Esophagus mucosa (tissue), 1 donor: ENCODE results near the gene AMER2. TPM values are rescaled to one million over a fixed set of nuclear protein-coding genes. Genes with fewer than 3 reads are reported as not detected.
"Not testable (repeated sequence)": the region's sequence is repeated elsewhere in the genome, so short reads cannot be mapped to it uniquely, and the experiment has no call there.

Source experiments
- ATAC-seq: fragments of 200-7000 bp; cut with Tn5 transposase; one replicate; pipeline ENCODE4 v1.9.1; 2020
- total RNA-seq: library from RNA; stranded (reverse); gene quantifications from one replicate; pipeline ENCODE4 v1.2.4, GENCODE V29; 2023
- donor health status: DM: yes; HTN: yes; CAD: no.

The AMER2 gene
- total RNA-seq, 1 donor from 2014 or later = not detected

- ATAC-seq = no peak
Measured at GRCh38 chr13:25180775-25181537, 8.9 kb upstream of the AMER2 start.

GRCh38 chr13:25179832-25180774 is 8.0 kb upstream of the AMER2 start:
- no peak for ATAC-seq

GRCh38 chr13:25179011-25179410 is 6.9 kb upstream of the AMER2 start:
- no peak for ATAC-seq

- no peak for ATAC-seq
Measured at GRCh38 chr13:25178070-25178469, 6.0 kb upstream of the AMER2 start.

- ATAC-seq = no peak
Measured at GRCh38 chr13:25177636-25178035, 5.5 kb upstream of the AMER2 start.

GRCh38 chr13:25177012-25177411 is 4.9 kb upstream of the AMER2 start:
- ATAC-seq = no peak

- no peak for ATAC-seq
Measured at GRCh38 chr13:25175431-25175830, 3.3 kb upstream of the AMER2 start.

- no peak for ATAC-seq
Measured at GRCh38 chr13:25175026-25175425, 2.9 kb upstream of the AMER2 start.

- no peak for ATAC-seq
Measured at GRCh38 chr13:25174304-25174703, 2.2 kb upstream of the AMER2 start.

GRCh38 chr13:25172303-25172630 is 179 bp upstream of the AMER2 start:
- no peak for ATAC-seq

- no peak for ATAC-seq
Measured at GRCh38 chr13:25171170-25171516, 945 bp downstream of the AMER2 start.

GRCh38 chr13:25170554-25171111 is 1.5 kb downstream of the AMER2 start:
- ATAC-seq = no peak

- ATAC-seq = no peak
Measured at GRCh38 chr13:25169951-25170553, 2.0 kb downstream of the AMER2 start.

GRCh38 chr13:25169356-25169755 is 2.7 kb downstream of the AMER2 start:
- no peak for ATAC-seq

GRCh38 chr13:25168790-25169189 is 3.3 kb downstream of the AMER2 start:
- no peak for ATAC-seq

- ATAC-seq = no peak
Measured at GRCh38 chr13:25167382-25168174, 4.5 kb downstream of the AMER2 start.

GRCh38 chr13:25166306-25166705 is 5.8 kb downstream of the AMER2 start:
- no peak for ATAC-seq

- ATAC-seq = no peak
Measured at GRCh38 chr13:25165663-25166062, 6.4 kb downstream of the AMER2 start.

GRCh38 chr13:25165163-25165562 is 6.9 kb downstream of the AMER2 start:
- ATAC-seq = not testable (repeated sequence)

- no peak for ATAC-seq
Measured at GRCh38 chr13:25157681-25158080, 14.4 kb downstream of the AMER2 start.

- ATAC-seq = no peak
Measured at GRCh38 chr13:25153736-25154135, 18.4 kb downstream of the AMER2 start.

- ATAC-seq = no peak
Measured at GRCh38 chr13:25151626-25152195, 20.4 kb downstream of the AMER2 start.
